Activated CD4-positive, alpha-beta T cell treated with anti-CD3 and anti-CD28 coated beads, Interleukin-2, amount 10 ng/mL, durations not matched to agents 7 days and 5 days (primary cell): ENCODE measurements around the gene FAM222B. TPM values are rescaled to one million over a fixed set of nuclear protein-coding genes. Genes with fewer than 3 reads are reported as not detected.

Source experiments
- CTCF ChIA-PET: fragments of 350-600 bp; sonication (Branson Sonifier 250); formaldehyde crosslinking; loops from one replicate; lab custom pipeline; 2021; ENCODE audit warnings: antibody characterized with exemption; lab: Charles Lee
- POLR2A ChIA-PET: fragments of 350-600 bp; sonication (Branson Sonifier 250); formaldehyde crosslinking; loops from one replicate; lab custom pipeline; 2021; ENCODE audit warnings: antibody characterized with exemption; lab: Charles Lee
- DNase-seq: peaks from one replicate; pipeline ENCODE4 v3.0.0-alpha.2; 2020
- H3K27ac Mint-ChIP-seq: one replicate; pipeline ENCODE4 v1.8.0; 2021; ENCODE audit warnings: mild to moderate bottlenecking, moderate library complexity, mixed read lengths
- H3K27me3 Mint-ChIP-seq: one replicate; pipeline ENCODE4 v1.8.0; 2021; ENCODE audit warnings: mixed read lengths
- H3K36me3 Mint-ChIP-seq: one replicate; pipeline ENCODE4 v1.8.0; 2021; ENCODE audit warnings: low read depth, mixed read lengths
- H3K4me1 Mint-ChIP-seq: one replicate; pipeline ENCODE4 v1.8.0; 2021; ENCODE audit warnings: mixed read lengths
- H3K4me3 Mint-ChIP-seq: one replicate; pipeline ENCODE4 v1.8.0; 2021; ENCODE audit warnings: mild to moderate bottlenecking, moderate library complexity, mixed read lengths
- H3K9me3 Mint-ChIP-seq: one replicate; pipeline ENCODE4 v1.8.0; 2021; ENCODE audit warnings: mixed read lengths
- total RNA-seq, 2 experiments: library from RNA; stranded (reverse); gene quantifications; one replicate each; pipeline ENCODE4 v1.2.3, GENCODE V29; 2021

The FAM222B gene
- total RNA-seq, 2 experiments from 2014 or later, result 15.7 to 17.9 TPM

DNA sequence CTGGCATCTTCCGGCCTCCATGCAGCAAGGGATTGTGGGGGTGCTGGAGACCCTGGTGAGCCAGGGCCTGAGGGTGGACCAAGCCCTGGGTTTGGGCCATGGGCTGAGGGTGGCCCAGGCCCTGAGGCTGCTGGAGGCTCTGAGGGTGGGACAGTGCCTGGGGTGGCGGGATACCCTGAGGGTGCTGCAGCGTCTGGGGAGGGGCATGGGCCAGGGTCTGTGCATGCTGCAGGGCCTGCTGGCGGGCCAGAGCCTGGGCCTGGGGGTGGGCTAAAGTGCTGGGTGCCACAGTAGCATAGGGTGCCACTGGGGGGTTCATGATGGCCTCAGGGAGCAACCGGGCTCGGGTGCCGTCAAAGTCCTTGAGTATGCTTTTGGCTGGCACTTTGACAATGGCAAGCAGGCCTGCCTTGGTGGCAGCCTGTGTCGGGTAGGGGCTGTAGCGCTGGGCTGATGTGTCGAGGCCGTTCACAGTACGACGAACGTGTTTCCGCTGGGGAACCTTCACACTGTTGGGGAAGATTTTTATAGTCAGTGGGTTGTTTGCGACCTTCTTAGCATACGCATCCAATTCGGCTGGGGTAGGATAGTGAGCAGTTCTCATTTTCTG, 83.2 kb downstream of the FAM222B start:
- Mint-ChIP-seq H3K27ac (no peak overlapping the region), H3K4me3 (no peak overlapping the region), H3K27me3 (no peaks in the 10 kb centered on the region), H3K9me3 (no peaks in the 10 kb centered on the region), H3K36me3 (peaks cover 24% of the 10 kb centered on the region), H3K4me1 (peaks cover 8% of the 10 kb centered on the region)
- ChIA-PET POLR2A (no interaction called here), CTCF (interaction anchor here (7.1 to 7.8 kb wide), 2 partner anchors 8 to 32 kb away, joined by 64 to 67 read pairs; partner anchors contain the start of gene TLCD1)
- no peak for DNase-seq

DNA sequence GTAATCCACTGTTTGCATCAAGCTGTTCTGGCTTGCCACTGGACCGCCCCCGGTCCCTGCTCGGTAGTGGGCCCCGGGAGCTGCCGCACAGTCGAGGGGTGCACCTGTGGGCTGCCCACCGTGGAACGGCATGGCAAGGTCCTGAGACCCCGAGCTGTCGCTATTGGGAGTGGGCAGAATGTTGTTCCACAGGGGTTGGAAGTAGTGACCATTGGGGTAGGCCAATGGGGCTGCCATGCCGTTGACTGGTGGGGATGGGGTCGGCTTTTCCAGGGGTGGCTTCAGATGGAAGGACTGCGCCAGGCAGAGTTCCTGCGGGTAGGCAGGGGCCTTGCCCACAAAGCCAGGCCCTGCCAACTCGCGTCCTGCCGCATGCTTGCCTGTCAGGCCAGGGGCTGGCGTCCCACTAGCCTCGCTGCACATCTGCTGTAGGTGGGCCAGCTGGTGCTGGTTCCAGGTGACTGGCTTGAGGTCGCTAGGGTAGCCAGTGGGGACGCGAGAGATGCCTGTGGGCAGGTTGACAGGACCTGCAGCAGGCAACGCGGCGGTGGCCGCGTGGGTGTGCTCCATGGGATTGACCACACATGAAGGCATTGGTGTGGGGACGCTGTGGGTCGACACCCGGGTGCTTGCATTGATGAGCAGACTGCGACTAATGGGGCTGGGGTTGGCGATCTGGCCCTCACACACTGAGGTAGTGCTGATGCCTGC, 84.0 kb downstream of the FAM222B start:
- ChIA-PET POLR2A (no interaction called here), CTCF (interaction anchor here (0.6 kb wide), 1 partner anchor 42 kb away, joined by 3 read pairs; no protein-coding TSS in a partner anchor)
- no peak for DNase-seq
- Mint-ChIP-seq H3K9me3 (no peaks in the 10 kb centered on the region), H3K27me3 (no peaks in the 10 kb centered on the region), H3K4me1 (peaks cover 5% of the 10 kb centered on the region), H3K4me3 (no peak overlapping the region), H3K27ac (peak overlapping the region; percentile 36), H3K36me3 (peaks cover 21% of the 10 kb centered on the region)

- POLR2A ChIA-PET, result no interaction called here
These were observed 86.4 kb downstream of the FAM222B start for GRCh38 chr17:28756049-28756804.

GRCh38 chr17:28755486-28755885, 87.1 kb downstream of the FAM222B start:
- Mint-ChIP-seq H3K4me3 (no peak overlapping the region), H3K4me1 (peaks cover 6% of the 10 kb centered on the region), H3K27ac (no peak overlapping the region), H3K27me3 (no peaks in the 10 kb centered on the region), H3K36me3 (peaks cover 16% of the 10 kb centered on the region), H3K9me3 (no peaks in the 10 kb centered on the region)
- no peak for DNase-seq
- ChIA-PET POLR2A (no interaction called here), CTCF (interaction anchor here (1.6 to 20.1 kb wide), 2 partner anchors 8 to 25 kb away, joined by 6 to 420 read pairs; partner anchors contain the start of genes NEK8 and TLCD1)

More at GRCh38 chr17:28756049-28756804, 86.4 kb downstream of the FAM222B start:
- no peak for DNase-seq
- Mint-ChIP-seq H3K4me3 (no peak overlapping the region), H3K36me3 (peaks cover 16% of the 10 kb centered on the region), H3K27ac (no peak overlapping the region), H3K27me3 (no peaks in the 10 kb centered on the region), H3K9me3 (no peaks in the 10 kb centered on the region), H3K4me1 (peaks cover 6% of the 10 kb centered on the region)
- CTCF ChIA-PET, result interaction anchor here (20.1 kb wide), 1 partner anchor 26 kb away, joined by 420 read pairs; the partner anchor contains the start of genes NEK8 and TLCD1

- POLR2A ChIA-PET, result no interaction called here
- Mint-ChIP-seq H3K27ac (no peak overlapping the region), H3K9me3 (no peaks in the 10 kb centered on the region), H3K4me1 (peaks cover 24% of the 10 kb centered on the region), H3K4me3 (no peak overlapping the region), H3K27me3 (no peaks in the 10 kb centered on the region), H3K36me3 (peaks cover 9% of the 10 kb centered on the region)
- DNase-seq, result no peak
- CTCF ChIA-PET, result interaction anchor here (0.5 to 20.1 kb wide), 13 partner anchors 8 to 393 kb away, joined by 3 to 420 read pairs (median 3); partner anchors contain the start of genes FAM222B, NEK8, SDF2 and SUPT6H
These were observed 90.8 kb downstream of the FAM222B start for GRCh38 chr17:28751600-28752366.

DNA sequence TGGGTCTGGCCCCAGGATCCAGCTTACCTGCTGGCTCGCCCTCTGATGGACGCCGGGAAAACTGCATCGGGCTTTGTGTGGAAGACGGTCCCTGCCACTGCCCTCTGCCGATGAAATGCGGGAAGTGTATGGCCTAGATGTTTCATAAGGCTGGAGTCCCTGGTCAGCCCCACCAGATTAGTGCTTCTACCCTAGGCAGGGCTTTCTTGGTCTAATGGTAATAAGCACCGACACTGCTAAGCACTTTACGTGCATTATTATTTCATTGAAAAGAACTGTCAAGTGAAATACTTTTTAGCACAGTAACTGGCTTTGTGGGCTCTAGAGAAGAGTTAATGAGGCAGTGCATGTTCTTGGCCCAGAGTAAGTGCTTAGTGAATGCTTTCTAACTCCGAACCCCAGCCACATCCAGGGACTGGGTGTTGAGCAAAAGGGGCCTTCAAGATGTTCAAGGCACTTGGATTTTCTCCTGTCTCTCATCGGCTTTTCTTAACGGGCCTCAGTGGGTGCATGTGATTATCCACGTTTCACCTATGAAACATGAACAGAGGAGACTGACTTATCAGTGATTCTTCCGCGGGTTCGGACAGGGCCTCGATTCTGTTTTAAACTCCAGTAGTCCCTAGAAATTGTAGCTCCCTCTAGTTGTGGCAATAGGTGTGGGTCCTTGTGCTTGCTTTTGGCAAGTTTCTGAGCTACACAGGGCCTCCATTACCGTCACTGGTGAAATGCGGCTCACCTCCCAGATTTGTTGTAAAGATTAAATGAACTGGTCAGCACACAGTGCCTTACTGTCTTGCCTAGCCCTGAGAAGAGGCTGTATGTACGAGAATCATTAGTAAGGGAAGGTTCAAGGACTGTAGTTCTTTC, 92.2 kb downstream of the FAM222B start:
- Mint-ChIP-seq H3K9me3 (no peaks in the 10 kb centered on the region), H3K4me3 (no peak overlapping the region)

GRCh38 chr17:28749516-28750177, 92.9 kb downstream of the FAM222B start:
- Mint-ChIP-seq H3K27ac (peak overlapping the region; percentile 31), H3K4me1 (peaks cover 40% of the 10 kb centered on the region), H3K36me3 (peaks cover 9% of the 10 kb centered on the region), H3K4me3 (no peak overlapping the region), H3K9me3 (no peaks in the 10 kb centered on the region), H3K27me3 (no peaks in the 10 kb centered on the region)
- ChIA-PET POLR2A (interaction anchor here (0.5 to 1.0 kb wide), 3 partner anchors 22 to 43 kb away, joined by 3 to 10 read pairs (median 5); no protein-coding TSS in a partner anchor), CTCF (interaction anchor here (0.6 to 20.1 kb wide), 26 partner anchors 8 to 389 kb away, joined by 3 to 420 read pairs (median 3); partner anchors contain the start of genes FAM222B, NEK8, RPL23A and SDF2)
- DNase-seq, result no peak

More for the DNA sequence above, 92.2 kb downstream of the FAM222B start:
- peak overlapping the region; percentile 31 for H3K27ac Mint-ChIP-seq
- peaks cover 9% of the 10 kb centered on the region for H3K36me3 Mint-ChIP-seq
- ChIA-PET POLR2A (interaction anchor here (0.6 to 1.0 kb wide), 3 partner anchors 23 to 24 kb away, joined by 3 to 5 read pairs (median 4); no protein-coding TSS in a partner anchor), CTCF (interaction anchor here (0.6 to 20.1 kb wide), 35 partner anchors 9 to 395 kb away, joined by 3 to 420 read pairs (median 3); partner anchors contain the start of genes FAM222B, NEK8, RPL23A and SDF2)
- peak; percentile 91 for DNase-seq
- no peaks in the 10 kb centered on the region for H3K27me3 Mint-ChIP-seq
- peaks cover 36% of the 10 kb centered on the region for H3K4me1 Mint-ChIP-seq

- H3K36me3 Mint-ChIP-seq, result peaks cover 9% of the 10 kb centered on the region
- no peak overlapping the region for H3K27ac Mint-ChIP-seq
- H3K27me3 Mint-ChIP-seq, result no peaks in the 10 kb centered on the region
- ChIA-PET POLR2A (interaction anchor here (0.5 to 1.1 kb wide), 2 partner anchors 21 to 44 kb away, joined by 4 to 10 read pairs; partner anchors contain the start of gene NEK8), CTCF (interaction anchor here (0.6 to 20.1 kb wide), 12 partner anchors 9 to 201 kb away, joined by 3 to 420 read pairs (median 4); partner anchors contain the start of genes NEK8, PROCA1, RPL23A and SDF2)
- H3K9me3 Mint-ChIP-seq, result no peaks in the 10 kb centered on the region
- H3K4me1 Mint-ChIP-seq, result peaks cover 40% of the 10 kb centered on the region
- H3K4me3 Mint-ChIP-seq, result no peak overlapping the region
- no peak for DNase-seq
These were observed 93.6 kb downstream of the FAM222B start for GRCh38 chr17:28748852-28749515.

DNA sequence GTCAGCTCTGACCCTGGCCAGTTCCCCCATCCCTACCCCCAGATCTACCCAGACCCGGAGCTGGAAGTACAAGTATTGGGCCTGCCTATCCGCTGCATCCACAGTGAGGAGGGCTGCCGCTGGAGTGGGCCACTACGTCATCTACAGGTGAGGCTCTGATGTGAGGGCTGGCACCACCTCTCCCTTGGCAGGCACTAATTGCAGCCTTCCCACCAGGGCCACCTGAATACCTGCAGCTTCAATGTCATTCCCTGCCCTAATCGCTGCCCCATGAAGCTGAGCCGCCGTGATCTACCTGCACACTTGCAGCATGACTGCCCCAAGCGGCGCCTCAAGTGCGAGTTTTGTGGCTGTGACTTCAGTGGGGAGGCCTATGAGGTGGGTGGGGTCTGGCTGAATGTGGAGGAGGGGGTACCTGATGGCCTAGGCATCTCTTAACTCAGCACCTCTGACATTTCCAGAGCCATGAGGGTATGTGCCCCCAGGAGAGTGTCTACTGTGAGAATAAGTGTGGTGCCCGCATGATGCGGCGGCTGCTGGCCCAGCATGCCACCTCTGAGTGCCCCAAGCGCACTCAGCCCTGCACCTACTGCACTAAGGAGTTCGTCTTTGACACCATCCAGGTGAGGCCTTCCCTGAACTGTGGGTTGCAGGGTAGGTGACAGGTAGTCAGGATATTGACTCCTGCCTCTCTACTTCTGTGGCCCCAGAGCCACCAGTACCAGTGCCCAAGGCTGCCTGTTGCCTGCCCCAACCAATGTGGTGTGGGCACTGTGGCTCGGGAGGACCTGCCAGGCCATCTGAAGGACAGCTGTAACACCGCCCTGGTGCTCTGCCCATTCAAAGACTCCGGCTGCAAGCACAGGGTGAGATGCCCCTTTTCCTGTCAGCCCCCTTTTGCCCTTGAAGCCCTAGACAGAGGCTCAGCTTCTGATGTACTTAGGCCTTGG, 94.5 kb downstream of the FAM222B start:
- ChIA-PET CTCF (interaction anchor here (0.9 to 20.1 kb wide), 6 partner anchors 15 to 201 kb away, joined by 3 to 420 read pairs (median 4); partner anchors contain the start of genes NEK8, PROCA1 and TLCD1), POLR2A (interaction anchor here (1.1 kb wide), 1 partner anchor 20 kb away, joined by 4 read pairs; the partner anchor contains the start of gene NEK8)
- Mint-ChIP-seq H3K4me1 (peaks cover 42% of the 10 kb centered on the region), H3K27me3 (no peaks in the 10 kb centered on the region), H3K9me3 (no peaks in the 10 kb centered on the region), H3K36me3 (peaks cover 9% of the 10 kb centered on the region), H3K27ac (no peak overlapping the region), H3K4me3 (no peak overlapping the region)
- no peak for DNase-seq
